Measurements from ENCODE around the gene CNTNAP2. TPM values are rescaled to one million over a fixed set of nuclear protein-coding genes. Genes with fewer than 3 reads are reported as not detected.

The CNTNAP2 gene
- total and polyA plus RNA-seq, 11 donors: 0.01 to 2.6 (median 0.31) TPM; not detected in 3

DNA sequence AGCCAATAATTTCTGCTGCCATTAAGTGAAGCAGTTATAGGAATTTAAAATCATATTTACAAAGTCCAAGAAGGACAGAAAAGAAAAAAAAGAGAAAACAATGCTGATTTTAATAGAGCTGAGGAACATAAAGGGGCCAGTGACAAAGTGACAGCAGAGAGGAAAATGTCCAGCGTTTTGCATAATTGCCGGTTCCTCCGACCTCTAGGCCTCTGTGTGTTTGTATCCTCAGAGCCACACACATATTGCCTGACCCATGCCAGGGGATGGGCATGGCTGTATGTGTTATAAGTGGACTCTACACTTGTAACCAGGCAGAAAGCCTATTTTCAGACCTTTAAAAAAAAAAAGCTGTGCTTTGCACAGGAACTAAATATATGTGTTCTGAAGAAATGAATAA is 2107.1 kb downstream of the CNTNAP2 start:
- whole genome bisulfite sequencing, 4 donors: 70 to 86% (median 81%) methylated on average over 3 of the region's 3 CpGs
- TF ChIP-seq, protein P1, sequence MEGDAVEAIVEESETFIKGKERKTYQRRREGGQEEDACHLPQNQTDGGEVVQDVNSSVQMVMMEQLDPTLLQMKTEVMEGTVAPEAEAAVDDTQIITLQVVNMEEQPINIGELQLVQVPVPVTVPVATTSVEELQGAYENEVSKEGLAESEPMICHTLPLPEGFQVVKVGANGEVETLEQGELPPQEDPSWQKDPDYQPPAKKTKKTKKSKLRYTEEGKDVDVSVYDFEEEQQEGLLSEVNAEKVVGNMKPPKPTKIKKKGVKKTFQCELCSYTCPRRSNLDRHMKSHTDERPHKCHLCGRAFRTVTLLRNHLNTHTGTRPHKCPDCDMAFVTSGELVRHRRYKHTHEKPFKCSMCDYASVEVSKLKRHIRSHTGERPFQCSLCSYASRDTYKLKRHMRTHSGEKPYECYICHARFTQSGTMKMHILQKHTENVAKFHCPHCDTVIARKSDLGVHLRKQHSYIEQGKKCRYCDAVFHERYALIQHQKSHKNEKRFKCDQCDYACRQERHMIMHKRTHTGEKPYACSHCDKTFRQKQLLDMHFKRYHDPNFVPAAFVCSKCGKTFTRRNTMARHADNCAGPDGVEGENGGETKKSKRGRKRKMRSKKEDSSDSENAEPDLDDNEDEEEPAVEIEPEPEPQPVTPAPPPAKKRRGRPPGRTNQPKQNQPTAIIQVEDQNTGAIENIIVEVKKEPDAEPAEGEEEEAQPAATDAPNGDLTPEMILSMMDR (IDR thresholded peaks at IDR 0.05): no peak
- TF ChIP-seq POLR2A (IDR thresholded peaks at IDR 0.05): no peak
- Histone ChIP-seq H3K4me3 (no peak overlapping the region), H3K27ac (no peak overlapping the region), H3K4me1 (no peaks in the 10 kb centered on the region), H3K36me3 (no peaks in the 10 kb centered on the region), H3K9me3 (peaks cover 0 to 7% (median 0%) of the 10 kb centered on the region in 12 donors), H3K27me3 (peaks cover 0 to 3% (median 0%) of the 10 kb centered on the region in 9 donors)
- DNase-seq: no peak
- ATAC-seq: no peak
- intact Hi-C loops (cut with DNase I): no loop called here

DNA sequence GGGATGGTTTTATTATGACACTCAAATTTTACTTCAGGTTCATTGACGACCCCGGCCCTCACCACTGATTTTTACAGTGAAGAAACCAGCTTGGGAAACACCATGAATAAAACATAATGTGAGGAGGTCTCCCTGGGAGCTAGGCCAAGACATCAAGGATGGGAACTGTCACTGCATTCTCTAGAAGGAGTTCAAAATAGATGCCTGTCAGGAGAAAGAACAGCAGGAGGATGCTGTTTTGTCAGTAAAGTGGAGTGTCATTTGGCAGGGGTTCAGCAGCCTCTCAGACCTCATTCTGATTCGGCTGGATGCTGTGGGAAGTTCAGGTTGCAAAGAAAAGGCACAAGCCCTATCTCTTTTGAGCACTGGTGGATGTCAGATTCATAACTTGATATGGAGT is 2113.7 kb downstream of the CNTNAP2 start:
- intact Hi-C loops (cut with DNase I): loop anchor here in 4 of 10 donors (5.0 to 10.0 kb wide), 2 partner anchors 75 to 78 kb away; no protein-coding TSS in a partner anchor
- peaks cover 0 to 12% (median 0%) of the 10 kb centered on the region in 12 donors for H3K4me1 ChIP-seq
- H3K4me3 ChIP-seq: no peak overlapping the region
- DNase-seq: no peak
- 52 to 69% (median 66%) methylated on average over 3 of the region's 3 CpGs for WGBS, 4 donors
- no peak for ATAC-seq
- peaks cover 0 to 12% (median 0%) of the 10 kb centered on the region in 9 donors for H3K27me3 ChIP-seq
- TF ChIP-seq, protein P1 (IDR thresholded peaks at IDR 0.05): no peak
- no peak for TF ChIP-seq POLR2A (IDR thresholded peaks at IDR 0.05)
- H3K27ac ChIP-seq: no peak overlapping the region
- no peaks in the 10 kb centered on the region for H3K36me3 ChIP-seq
- no peaks in the 10 kb centered on the region for H3K9me3 ChIP-seq

DNA sequence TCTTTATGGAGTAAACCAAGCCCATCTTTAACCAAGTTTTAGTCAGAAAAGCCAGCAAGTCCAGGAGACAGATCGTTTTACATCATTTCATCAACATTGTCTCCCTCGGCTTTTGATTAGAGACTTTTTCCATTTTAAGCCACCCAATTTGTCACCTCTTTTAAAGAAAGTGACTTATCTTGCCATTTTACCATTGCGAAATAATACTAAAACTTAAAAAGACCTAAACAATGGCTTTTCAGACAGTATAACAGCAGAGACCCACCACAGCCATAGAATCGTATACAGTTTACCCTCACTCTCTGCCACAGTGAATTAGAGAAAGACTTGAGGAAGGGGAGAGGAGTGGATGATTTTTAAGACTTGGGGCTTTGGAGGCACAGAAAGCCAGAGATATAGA is 2114.3 kb downstream of the CNTNAP2 start:
- H3K9me3 ChIP-seq: peaks cover 0 to 1% (median 0%) of the 10 kb centered on the region in 12 donors
- no peak overlapping the region for H3K27ac ChIP-seq
- H3K4me3 ChIP-seq: no peak overlapping the region
- DNase-seq (no peak), ATAC-seq (no peak)
- 85 to 93% (median 89%) methylated on average over 4 of the region's 4 CpGs for WGBS, 4 donors
- peaks cover 0 to 12% (median 0%) of the 10 kb centered on the region in 12 donors for H3K4me1 ChIP-seq
- intact Hi-C loops (cut with DNase I): loop anchor here in 4 of 10 donors (5.0 to 10.0 kb wide), 2 partner anchors 76 to 79 kb away; no protein-coding TSS in a partner anchor
- TF ChIP-seq POLR2A (IDR thresholded peaks at IDR 0.05): no peak
- H3K36me3 ChIP-seq: no peaks in the 10 kb centered on the region
- H3K27me3 ChIP-seq: peaks cover 0 to 18% (median 0%) of the 10 kb centered on the region in 9 donors

DNA sequence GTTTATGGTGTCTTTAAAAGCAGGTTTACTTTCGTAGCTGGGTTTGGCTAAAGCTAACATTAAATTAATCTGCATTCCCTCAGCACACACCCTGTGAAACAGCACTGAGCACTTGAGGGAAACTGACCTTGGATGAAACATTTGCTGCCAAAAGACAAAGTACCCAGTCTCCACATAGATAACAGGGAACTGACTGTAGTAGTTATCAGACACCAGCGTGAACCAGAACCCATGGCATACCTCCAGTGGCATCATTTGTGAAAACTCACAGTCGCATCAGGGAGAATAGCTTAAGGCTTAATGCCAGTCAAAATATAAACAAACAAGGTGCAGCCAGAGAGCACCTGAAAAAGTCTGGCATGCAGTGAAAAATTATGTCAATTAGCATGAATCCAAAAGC is 2116.2 kb downstream of the CNTNAP2 start:
- H3K36me3 ChIP-seq: no peaks in the 10 kb centered on the region
- peaks cover 0 to 12% (median 0%) of the 10 kb centered on the region in 12 donors for H3K4me1 ChIP-seq
- intact Hi-C loops (cut with DNase I): loop anchor here in 5 of 10 donors (2.0 to 10.0 kb wide), 3 partner anchors 78 to 80 kb away; no protein-coding TSS in a partner anchor
- TF ChIP-seq POLR2A (IDR thresholded peaks at IDR 0.05): no peak
- TF ChIP-seq, protein P1 (IDR thresholded peaks at IDR 0.05): no peak
- peak in 4 of 5 donors; percentile 36 to 44 (median 38) for DNase-seq
- 41 to 60% (median 49%) methylated on average over 3 of the region's 3 CpGs for WGBS, 4 donors
- peak; percentile 95 to 99 (median 99) for ATAC-seq
- peaks cover 0 to 21% (median 0%) of the 10 kb centered on the region in 9 donors for H3K27me3 ChIP-seq
- H3K4me3 ChIP-seq: no peak overlapping the region
- H3K27ac ChIP-seq: no peak overlapping the region
- H3K9me3 ChIP-seq: peaks cover 0 to 7% (median 0%) of the 10 kb centered on the region in 12 donors

Data from heart left ventricle (tissue), 16 donors.